Peyer's patch (tissue), 4 donors: ENCODE measurements around the gene DHX58.

Source experiments
- CTCF ChIP-seq, 6 experiments: fragments of 450-650 bp in 4 of 6; fragments of 200-600 bp in 2 of 6; sonication (generic) in 1 of 6; IDR thresholded peaks; one replicate each; pipeline ENCODE4 v1.5.1; 2017 to 2019; ENCODE audit warnings: antibody characterized with exemption in 6 of 6, mild to moderate bottlenecking in 3 of 6, moderate library complexity in 1 of 6
- POLR2A ChIP-seq, 2 donors: fragments of 450-650 bp; IDR thresholded peaks; one replicate each; pipeline ENCODE4 v1.5.1; 2017; ENCODE audit warnings: antibody characterized with exemption in 2 of 2, mild to moderate bottlenecking in 2 of 2, moderate library complexity in 2 of 2

- TF ChIP-seq CTCF (IDR thresholded peaks at IDR 0.05) (no peak), POLR2A (IDR thresholded peaks at IDR 0.05) (no peak)
Measured at GRCh38 chr17:42059815-42060214, 52.7 kb downstream of the DHX58 start.
